Hypothalamus (tissue), 51 donors: ENCODE measurements around the gene SORT1.
"Not testable (repeated sequence)": the region's sequence is repeated elsewhere in the genome, so short reads cannot be mapped to it uniquely, and the experiment has no call there.

Experiments
- DNase-seq, 51 donors: peaks; one replicate each; lab custom pipeline; 2025; lab: John Stamatoyannopoulos, UW

SORT1 gene

DNA sequence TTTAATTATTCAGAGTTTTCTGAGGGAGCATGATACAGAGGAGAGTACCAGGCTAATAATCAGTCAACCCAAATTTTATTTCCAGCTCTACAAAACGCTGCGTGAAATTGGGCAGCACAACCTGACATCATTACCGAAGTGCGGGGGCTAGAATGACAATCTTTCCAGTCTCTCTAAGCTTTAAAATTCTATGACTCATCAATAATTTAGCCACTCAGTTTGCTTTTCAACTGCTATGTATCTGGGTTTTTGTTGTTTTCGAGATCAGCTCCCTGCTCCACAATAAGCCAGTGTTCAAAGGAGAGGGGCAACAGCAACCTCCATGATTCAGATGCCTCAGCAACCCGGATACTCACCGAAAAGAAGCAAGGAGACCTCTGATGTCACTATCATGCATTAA lies 13.9 kb downstream of the SORT1 start:
- DNase-seq: peak in 1 of 51 donors; percentile 67

DNA sequence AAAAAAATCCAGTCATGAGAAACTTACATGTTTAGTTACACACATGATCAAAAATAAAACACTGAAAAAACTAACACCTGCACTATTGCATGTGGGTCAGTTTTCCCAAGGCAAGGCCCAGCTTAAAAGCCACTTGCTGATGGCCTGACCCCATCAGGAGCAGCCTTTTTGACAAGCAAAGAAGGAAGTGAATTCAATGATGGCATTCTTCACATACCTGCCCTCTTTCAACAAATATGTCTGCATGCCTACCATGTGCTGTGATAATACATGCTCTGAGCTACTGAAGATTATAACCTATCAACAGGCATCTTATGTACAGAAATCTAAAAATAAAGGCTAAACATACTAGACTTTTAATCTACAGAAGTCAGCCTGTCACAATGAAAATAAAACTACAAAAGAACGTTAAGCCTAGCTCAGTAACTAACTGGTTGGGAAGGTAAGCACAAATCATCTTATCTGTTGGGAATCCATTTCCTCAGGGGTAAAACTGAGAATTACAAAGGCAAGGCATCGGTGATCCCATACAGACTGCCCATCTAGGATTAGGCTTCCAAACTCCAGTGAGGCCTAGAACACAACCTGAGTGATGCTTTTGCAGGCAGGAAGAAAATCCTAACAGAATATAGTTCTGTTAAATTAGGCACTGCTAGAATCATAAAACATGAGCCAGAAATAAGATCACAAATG lies 14.5 kb downstream of the SORT1 start:
- no peak for DNase-seq

DNA sequence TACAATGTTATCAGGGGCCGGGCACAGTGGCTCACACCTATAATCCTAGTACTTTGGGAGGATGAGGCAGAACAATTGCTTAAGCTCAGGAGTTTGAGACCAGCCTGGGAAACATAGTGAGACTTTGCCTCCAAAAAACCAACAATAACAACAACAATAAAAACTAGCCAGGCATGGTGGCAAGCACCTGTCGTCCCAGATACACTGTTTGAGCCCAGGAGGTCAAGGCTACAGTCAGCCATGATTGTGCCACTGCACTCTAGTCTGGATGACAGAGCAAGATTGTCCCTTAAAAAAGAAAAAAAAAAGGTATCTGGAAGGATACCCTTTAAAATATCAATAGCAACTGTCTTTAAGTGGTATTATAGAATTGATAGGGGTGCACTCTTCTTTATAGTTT lies 16.1 kb downstream of the SORT1 start:
- no peak for DNase-seq

GRCh38 chr1:109379907-109380306 lies 17.8 kb downstream of the SORT1 start:
- no peak for DNase-seq

DNA sequence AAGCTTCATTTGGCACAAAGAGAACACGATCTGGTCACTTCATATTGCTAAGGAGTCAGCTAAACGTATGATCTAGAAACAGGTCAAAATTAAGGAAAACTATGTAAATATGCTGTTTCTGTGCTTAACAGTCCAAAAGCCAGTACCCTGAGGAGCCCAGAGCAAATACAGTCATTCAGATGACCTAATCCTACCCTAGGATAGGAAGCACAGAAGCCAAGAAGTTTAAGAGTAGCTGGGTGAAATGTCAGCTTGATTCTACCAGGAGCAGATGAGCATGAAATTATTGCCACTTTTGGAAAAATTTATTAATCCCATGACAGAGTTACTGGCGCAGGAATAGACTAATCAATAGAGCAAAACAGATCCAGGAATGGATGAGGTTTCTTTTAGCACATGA lies 18.3 kb downstream of the SORT1 start:
- DNase-seq: no peak

DNA sequence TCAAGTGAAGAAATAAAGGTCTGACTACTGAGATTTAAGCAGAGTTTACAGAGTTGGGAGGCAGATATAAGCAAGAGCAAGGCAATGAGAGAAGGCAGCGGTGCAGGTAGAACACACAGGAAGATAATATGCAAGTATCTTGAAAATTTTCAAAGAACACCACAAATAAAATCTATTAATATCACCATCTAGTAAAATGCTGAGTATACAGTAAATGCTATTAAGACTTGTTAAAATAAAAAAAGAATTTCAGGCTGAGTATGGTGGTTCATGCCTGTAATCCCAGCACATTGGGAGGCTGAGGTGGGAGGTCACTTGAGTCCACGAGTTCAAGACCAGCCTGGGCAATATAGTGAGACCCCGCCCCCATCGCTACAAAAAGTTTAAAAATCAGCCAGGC lies 20.0 kb downstream of the SORT1 start:
- no peak for DNase-seq

- DNase-seq: not testable (repeated sequence)
Measured at GRCh38 chr1:109373696-109374095, 24.0 kb downstream of the SORT1 start.

- DNase-seq: peak in 2 of 51 donors; percentile 18 to 20
Measured at GRCh38 chr1:109373126-109373525, 24.6 kb downstream of the SORT1 start.

DNA sequence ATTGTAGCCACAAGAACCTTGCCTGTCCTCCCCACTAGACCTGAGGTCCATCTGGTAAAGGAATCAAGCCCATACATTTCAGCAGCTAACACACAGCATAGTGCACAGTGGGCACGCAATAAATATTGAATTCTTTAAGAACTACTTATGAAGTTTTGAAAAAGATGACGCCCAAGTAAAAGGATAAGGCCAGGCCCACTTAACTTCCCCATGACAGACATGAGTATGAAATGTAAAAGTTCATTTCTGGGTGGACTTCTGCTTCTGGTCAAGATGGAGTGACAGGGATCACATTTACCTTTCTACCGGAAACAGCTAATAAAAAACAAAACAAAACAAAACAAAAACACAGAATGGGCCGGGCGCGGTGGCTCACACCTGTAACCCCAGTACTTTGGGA lies 25.4 kb downstream of the SORT1 start:
- DNase-seq: no peak

- peak in 11 of 51 donors; percentile 11 to 39 (median 22) for DNase-seq
Measured at GRCh38 chr1:109371341-109371739, 26.4 kb downstream of the SORT1 start.

GRCh38 chr1:109370712-109371340 lies 26.9 kb downstream of the SORT1 start:
- DNase-seq: no peak

GRCh38 chr1:109369167-109369746 lies 28.5 kb downstream of the SORT1 start:
- DNase-seq: peak in 1 of 51 donors; percentile 22

DNA sequence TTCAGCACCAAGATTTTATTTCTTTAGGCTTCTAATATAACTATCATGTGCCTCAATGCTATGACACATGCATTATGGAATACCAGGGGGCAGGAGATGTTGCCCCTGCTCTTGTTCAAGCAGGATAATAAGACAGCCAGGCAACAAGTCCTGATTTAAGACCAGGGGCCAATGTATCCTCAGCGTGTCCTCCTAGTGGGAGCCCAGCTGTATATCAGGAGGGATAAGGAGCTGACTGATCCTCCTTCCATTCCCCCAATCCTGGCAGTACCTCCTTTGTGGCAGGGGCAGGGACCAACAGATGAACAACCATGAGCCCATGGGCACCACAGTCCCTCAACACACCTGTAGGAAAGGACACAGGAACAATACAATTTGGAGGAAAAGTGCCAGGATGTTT lies 29.3 kb downstream of the SORT1 start:
- no peak for DNase-seq

DNA sequence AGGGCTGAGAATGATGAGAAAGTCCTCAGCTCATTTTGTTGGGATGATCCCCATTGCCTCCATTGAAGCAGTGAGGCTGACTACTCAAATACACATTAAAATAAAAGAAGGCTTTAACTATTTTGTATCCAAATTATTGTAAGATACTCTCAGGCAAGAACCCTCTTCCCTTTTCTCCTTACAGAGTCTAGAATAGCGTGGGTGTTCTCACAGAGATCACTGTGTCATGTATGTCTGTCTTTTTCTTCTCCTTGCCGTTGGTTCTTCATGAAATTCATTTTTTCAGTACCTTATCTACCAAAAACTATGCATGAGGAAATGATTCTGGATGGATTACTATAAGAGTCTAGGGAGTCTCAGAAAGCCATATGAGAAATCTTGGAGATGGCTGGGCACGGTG lies 30.1 kb downstream of the SORT1 start:
- DNase-seq: no peak

- DNase-seq: no peak
Measured at GRCh38 chr1:109365642-109366204, 32.0 kb downstream of the SORT1 start.

GRCh38 chr1:109361649-109362048 lies 36.1 kb downstream of the SORT1 start:
- no peak for DNase-seq

DNA sequence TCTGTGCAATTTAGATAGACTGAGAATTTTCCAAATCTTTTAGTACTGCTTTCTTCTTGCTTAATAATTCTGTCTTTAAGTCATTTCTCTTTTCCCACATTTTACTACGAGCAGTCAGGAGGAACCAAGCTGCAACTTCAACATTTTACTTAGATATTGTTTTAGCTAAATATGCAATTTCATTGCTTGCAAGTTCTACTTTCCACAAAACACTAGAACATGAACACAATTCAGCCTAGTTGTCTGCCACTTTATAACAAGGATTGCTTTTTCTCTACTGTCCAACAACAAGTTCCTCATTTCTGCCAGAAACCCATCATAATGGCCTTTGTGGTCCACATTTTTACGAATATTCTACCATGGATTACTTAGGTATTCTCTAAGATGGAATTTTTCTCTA lies 36.6 kb downstream of the SORT1 start:
- no peak for DNase-seq

DNA sequence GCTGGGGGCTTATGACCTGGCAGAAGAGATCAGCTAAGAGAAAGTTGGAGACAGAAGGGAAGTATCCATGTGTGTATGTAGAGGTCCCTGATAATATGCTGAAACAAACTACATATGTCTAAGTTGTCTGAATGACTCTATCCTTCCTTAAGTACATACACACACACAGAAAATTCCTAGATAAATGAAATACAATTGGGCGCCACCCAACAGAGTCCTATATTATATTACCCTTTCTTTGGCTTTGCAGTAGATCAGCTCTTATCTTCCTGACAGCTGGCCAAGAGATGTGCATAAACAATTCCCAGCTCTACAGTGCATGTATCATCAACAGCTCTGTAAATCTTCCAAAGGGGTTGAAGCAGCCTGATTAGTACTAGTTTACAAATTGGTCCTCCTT lies 40.1 kb downstream of the SORT1 start:
- no peak for DNase-seq

GRCh38 chr1:109356915-109357314 lies 40.8 kb downstream of the SORT1 start:
- DNase-seq: no peak

GRCh38 chr1:109356505-109356904 lies 41.2 kb downstream of the SORT1 start:
- no peak for DNase-seq

- DNase-seq: no peak
Measured at GRCh38 chr1:109354929-109355328, 42.8 kb downstream of the SORT1 start.

DNA sequence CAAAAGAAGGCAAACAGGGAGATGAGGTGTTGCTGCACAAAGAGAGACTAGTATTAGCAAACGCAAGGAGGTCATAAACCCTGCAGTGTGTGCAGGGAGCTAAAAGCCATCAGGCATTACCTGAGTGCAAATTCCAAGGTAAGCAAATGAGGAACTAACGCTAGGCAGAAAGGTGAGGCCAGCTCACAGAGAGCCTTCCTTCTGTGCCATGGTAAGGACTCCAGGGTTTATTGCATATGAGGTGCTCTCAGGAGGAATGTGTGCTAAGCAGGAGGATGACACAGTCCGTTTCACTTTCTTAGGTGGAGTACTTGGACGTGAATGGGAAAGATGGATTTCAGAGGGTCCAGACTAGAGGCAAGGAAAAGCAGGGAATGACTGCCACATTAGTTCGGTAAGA lies 46.3 kb downstream of the SORT1 start:
- no peak for DNase-seq
